ENCODE results near the gene FBXW12. TPM values are rescaled to one million over a fixed set of nuclear protein-coding genes. Genes with fewer than 3 reads are reported as not detected.

FBXW12 gene
- polyA plus RNA-seq, 1 donor from 2014 or later = not detected

GRCh38 chr3:48344867-48345507 is 27.0 kb upstream of the FBXW12 start:
- H4K20me1 ChIP-seq (ENCODE audit: insufficient read depth) = no peaks in the 10 kb centered on the region
- H3K9me3 ChIP-seq (ENCODE audit: low read length) = no peaks in the 10 kb centered on the region
- no peak overlapping the region for H3K9ac ChIP-seq (ENCODE audit: low read length)
- no peaks in the 10 kb centered on the region for H3K27me3 ChIP-seq (ENCODE audit: insufficient read depth, low read depth, low read length)
- H3K36me3 ChIP-seq (ENCODE audit: insufficient read depth, low read length) = no peaks in the 10 kb centered on the region
- no peak overlapping the region for H2AFZ ChIP-seq (ENCODE audit: low read depth, low read length)
- H3K27ac ChIP-seq (ENCODE audit: low read length) = no peak overlapping the region
- no peak for TF ChIP-seq RAD21 (conservative IDR thresholded peaks at IDR 0.05)
- TF ChIP-seq MXI1 (conservative IDR thresholded peaks at IDR 0.05; ENCODE audit: poor library complexity, severe bottlenecking) = no peak
- TF ChIP-seq EP300 (conservative IDR thresholded peaks at IDR 0.05; ENCODE audit: poor library complexity, severe bottlenecking) = no peak
- TF ChIP-seq, protein P1, sequence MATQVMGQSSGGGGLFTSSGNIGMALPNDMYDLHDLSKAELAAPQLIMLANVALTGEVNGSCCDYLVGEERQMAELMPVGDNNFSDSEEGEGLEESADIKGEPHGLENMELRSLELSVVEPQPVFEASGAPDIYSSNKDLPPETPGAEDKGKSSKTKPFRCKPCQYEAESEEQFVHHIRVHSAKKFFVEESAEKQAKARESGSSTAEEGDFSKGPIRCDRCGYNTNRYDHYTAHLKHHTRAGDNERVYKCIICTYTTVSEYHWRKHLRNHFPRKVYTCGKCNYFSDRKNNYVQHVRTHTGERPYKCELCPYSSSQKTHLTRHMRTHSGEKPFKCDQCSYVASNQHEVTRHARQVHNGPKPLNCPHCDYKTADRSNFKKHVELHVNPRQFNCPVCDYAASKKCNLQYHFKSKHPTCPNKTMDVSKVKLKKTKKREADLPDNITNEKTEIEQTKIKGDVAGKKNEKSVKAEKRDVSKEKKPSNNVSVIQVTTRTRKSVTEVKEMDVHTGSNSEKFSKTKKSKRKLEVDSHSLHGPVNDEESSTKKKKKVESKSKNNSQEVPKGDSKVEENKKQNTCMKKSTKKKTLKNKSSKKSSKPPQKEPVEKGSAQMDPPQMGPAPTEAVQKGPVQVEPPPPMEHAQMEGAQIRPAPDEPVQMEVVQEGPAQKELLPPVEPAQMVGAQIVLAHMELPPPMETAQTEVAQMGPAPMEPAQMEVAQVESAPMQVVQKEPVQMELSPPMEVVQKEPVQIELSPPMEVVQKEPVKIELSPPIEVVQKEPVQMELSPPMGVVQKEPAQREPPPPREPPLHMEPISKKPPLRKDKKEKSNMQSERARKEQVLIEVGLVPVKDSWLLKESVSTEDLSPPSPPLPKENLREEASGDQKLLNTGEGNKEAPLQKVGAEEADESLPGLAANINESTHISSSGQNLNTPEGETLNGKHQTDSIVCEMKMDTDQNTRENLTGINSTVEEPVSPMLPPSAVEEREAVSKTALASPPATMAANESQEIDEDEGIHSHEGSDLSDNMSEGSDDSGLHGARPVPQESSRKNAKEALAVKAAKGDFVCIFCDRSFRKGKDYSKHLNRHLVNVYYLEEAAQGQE (IDR thresholded peaks at IDR 0.05; ENCODE audit: borderline replicate concordance) = no peak
- TF ChIP-seq, protein P2, sequence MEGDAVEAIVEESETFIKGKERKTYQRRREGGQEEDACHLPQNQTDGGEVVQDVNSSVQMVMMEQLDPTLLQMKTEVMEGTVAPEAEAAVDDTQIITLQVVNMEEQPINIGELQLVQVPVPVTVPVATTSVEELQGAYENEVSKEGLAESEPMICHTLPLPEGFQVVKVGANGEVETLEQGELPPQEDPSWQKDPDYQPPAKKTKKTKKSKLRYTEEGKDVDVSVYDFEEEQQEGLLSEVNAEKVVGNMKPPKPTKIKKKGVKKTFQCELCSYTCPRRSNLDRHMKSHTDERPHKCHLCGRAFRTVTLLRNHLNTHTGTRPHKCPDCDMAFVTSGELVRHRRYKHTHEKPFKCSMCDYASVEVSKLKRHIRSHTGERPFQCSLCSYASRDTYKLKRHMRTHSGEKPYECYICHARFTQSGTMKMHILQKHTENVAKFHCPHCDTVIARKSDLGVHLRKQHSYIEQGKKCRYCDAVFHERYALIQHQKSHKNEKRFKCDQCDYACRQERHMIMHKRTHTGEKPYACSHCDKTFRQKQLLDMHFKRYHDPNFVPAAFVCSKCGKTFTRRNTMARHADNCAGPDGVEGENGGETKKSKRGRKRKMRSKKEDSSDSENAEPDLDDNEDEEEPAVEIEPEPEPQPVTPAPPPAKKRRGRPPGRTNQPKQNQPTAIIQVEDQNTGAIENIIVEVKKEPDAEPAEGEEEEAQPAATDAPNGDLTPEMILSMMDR (IDR thresholded peaks at IDR 0.05; ENCODE audit: poor library complexity, severe bottlenecking) = no peak
- TF ChIP-seq TAF1 (IDR thresholded peaks at IDR 0.05; ENCODE audit: low read depth) = no peak
- TF ChIP-seq EZH2 (IDR thresholded peaks at IDR 0.05; ENCODE audit: borderline replicate concordance, insufficient read depth, low read length, poor library complexity, severe bottlenecking) = no peak
- no peak for TF ChIP-seq SMC3 (conservative IDR thresholded peaks at IDR 0.05; ENCODE audit: poor library complexity)
- TF ChIP-seq POLR2AphosphoS5 (IDR thresholded peaks at IDR 0.05) = no peak
- H3K9me2 ChIP-seq (ENCODE audit: insufficient read depth, low read length) = no peaks in the 10 kb centered on the region
- H3K4me2 ChIP-seq (ENCODE audit: low read length) = no peak overlapping the region
- H3K4me3 ChIP-seq (ENCODE audit: low read length) = no peak overlapping the region
- no peaks in the 10 kb centered on the region for H3K79me2 ChIP-seq (replicated peaks; ENCODE audit: insufficient read depth, low read length)
- H3F3A ChIP-seq (ENCODE audit: insufficient read depth, low read length, poor library complexity, severe bottlenecking) = no peaks in the 10 kb centered on the region

DNA sequence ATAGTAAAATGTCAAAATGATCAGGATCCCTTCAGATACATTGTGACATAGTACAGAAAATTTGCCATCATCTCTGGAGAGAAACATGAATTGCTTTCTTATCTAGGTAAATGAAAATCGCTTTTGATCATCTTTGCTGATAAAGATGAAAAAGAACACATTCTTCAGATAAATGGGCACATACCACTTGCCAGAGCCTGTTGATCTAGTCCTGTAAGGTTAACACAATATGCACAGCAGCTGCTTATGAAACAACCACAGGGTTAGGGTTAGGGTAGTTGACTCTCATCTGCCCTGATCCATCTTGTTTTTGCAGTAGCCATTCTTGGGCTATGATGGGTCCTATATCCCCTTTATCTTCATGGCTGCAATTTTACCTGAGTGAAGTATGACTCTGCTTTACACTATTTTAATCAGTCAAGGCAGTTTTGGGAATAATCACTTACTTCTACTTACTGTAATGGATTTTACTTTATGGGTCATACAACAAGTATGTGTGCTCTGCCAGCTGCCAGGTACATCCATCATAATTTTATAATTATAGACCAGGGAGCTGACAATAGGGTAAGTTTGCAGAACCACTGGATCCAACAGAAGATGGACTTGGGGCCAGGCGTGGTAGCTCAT is 26.0 kb upstream of the FBXW12 start:
- H3K4me3 ChIP-seq (ENCODE audit: low read length) = no peak overlapping the region
- no peaks in the 10 kb centered on the region for H4K20me1 ChIP-seq (ENCODE audit: insufficient read depth)
- H3K9ac ChIP-seq (ENCODE audit: low read length) = no peak overlapping the region
- no peak overlapping the region for H3K4me2 ChIP-seq (ENCODE audit: low read length)
- no peaks in the 10 kb centered on the region for H3K36me3 ChIP-seq (ENCODE audit: insufficient read depth, low read length)
- H3K9me3 ChIP-seq (ENCODE audit: low read length) = no peaks in the 10 kb centered on the region
- TF ChIP-seq, protein P2 (IDR thresholded peaks at IDR 0.05; ENCODE audit: poor library complexity, severe bottlenecking) = no peak
- no peak for TF ChIP-seq TAF1 (IDR thresholded peaks at IDR 0.05; ENCODE audit: low read depth)
- no peak for TF ChIP-seq MXI1 (conservative IDR thresholded peaks at IDR 0.05; ENCODE audit: poor library complexity, severe bottlenecking)
- TF ChIP-seq EZH2 (IDR thresholded peaks at IDR 0.05; ENCODE audit: borderline replicate concordance, insufficient read depth, low read length, poor library complexity, severe bottlenecking) = no peak
- no peak for TF ChIP-seq POLR2AphosphoS5 (IDR thresholded peaks at IDR 0.05)
- TF ChIP-seq, protein P1 (IDR thresholded peaks at IDR 0.05; ENCODE audit: borderline replicate concordance) = no peak
- no peak for TF ChIP-seq RAD21 (conservative IDR thresholded peaks at IDR 0.05)
- no peak overlapping the region for H3K27ac ChIP-seq (ENCODE audit: low read length)
- no peaks in the 10 kb centered on the region for H3K79me2 ChIP-seq (replicated peaks; ENCODE audit: insufficient read depth, low read length)
- no peaks in the 10 kb centered on the region for H3F3A ChIP-seq (ENCODE audit: insufficient read depth, low read length, poor library complexity, severe bottlenecking)
- no peaks in the 10 kb centered on the region for H3K27me3 ChIP-seq (ENCODE audit: insufficient read depth, low read depth, low read length)
- no peaks in the 10 kb centered on the region for H3K9me2 ChIP-seq (ENCODE audit: insufficient read depth, low read length)
- H2AFZ ChIP-seq (ENCODE audit: low read depth, low read length) = no peak overlapping the region
